ENCODE data around the gene AOPEP.

The AOPEP gene

GRCh38 chr9:94909965-94910730, 183.6 kb downstream of the AOPEP start:
- no peaks in the 10 kb centered on the region for H3K79me2 ChIP-seq (ENCODE audit: insufficient read depth, low read length)
- no peak overlapping the region for H3K9ac ChIP-seq (ENCODE audit: low read depth, low read length, poor library complexity, severe bottlenecking)
- no peaks in the 10 kb centered on the region for H3K9me2 ChIP-seq (replicated peaks; ENCODE audit: low read depth, low read length)
- no peaks in the 10 kb centered on the region for H3K36me3 ChIP-seq (ENCODE audit: insufficient read depth, low read length)
- H4K20me1 ChIP-seq (ENCODE audit: insufficient read depth, low read length, poor library complexity, severe bottlenecking) = no peaks in the 10 kb centered on the region
- H3F3A ChIP-seq (ENCODE audit: low read depth) = no peaks in the 10 kb centered on the region
- H3K27me3 ChIP-seq (ENCODE audit: insufficient read depth, low read length, poor library complexity, severe bottlenecking) = no peaks in the 10 kb centered on the region
- H3K4me3 ChIP-seq (ENCODE audit: low read length, poor library complexity, severe bottlenecking) = no peak overlapping the region
- H3K4me1 ChIP-seq (ENCODE audit: insufficient read depth, low read length, poor library complexity, severe bottlenecking) = peaks cover 4% of the 10 kb centered on the region
- no peak overlapping the region for H3K4me2 ChIP-seq (ENCODE audit: low read depth, low read length, poor library complexity, severe bottlenecking)
- no peak for TF ChIP-seq EZH2phosphoT487 (IDR thresholded peaks at IDR 0.05; ENCODE audit: borderline replicate concordance)
- TF ChIP-seq CTCF (conservative IDR thresholded peaks at IDR 0.05; ENCODE audit: low read length) = no peak
- no peaks in the 10 kb centered on the region for H3K9me3 ChIP-seq (ENCODE audit: insufficient read depth, low read depth, low read length)
- no peak overlapping the region for H2AFZ ChIP-seq (ENCODE audit: low read length)

- Histone ChIP-seq H2AFZ (ENCODE audit: low read length) (no peak overlapping the region), H3K36me3 (ENCODE audit: insufficient read depth, low read length) (no peaks in the 10 kb centered on the region), H4K20me1 (ENCODE audit: insufficient read depth, low read length, poor library complexity, severe bottlenecking) (no peaks in the 10 kb centered on the region), H3K9ac (ENCODE audit: low read depth, low read length, poor library complexity, severe bottlenecking) (no peak overlapping the region), H3K79me2 (ENCODE audit: insufficient read depth, low read length) (no peaks in the 10 kb centered on the region), H3K4me3 (ENCODE audit: low read length, poor library complexity, severe bottlenecking) (no peak overlapping the region), H3K9me3 (ENCODE audit: insufficient read depth, low read depth, low read length) (no peaks in the 10 kb centered on the region), H3F3A (ENCODE audit: low read depth) (no peaks in the 10 kb centered on the region), H3K4me2 (ENCODE audit: low read depth, low read length, poor library complexity, severe bottlenecking) (no peak overlapping the region), H3K27me3 (ENCODE audit: insufficient read depth, low read length, poor library complexity, severe bottlenecking) (no peaks in the 10 kb centered on the region), H3K4me1 (ENCODE audit: insufficient read depth, low read length, poor library complexity, severe bottlenecking) (peaks cover 4% of the 10 kb centered on the region), H3K9me2 (replicated peaks; ENCODE audit: low read depth, low read length) (no peaks in the 10 kb centered on the region)
- TF ChIP-seq CTCF (conservative IDR thresholded peaks at IDR 0.05; ENCODE audit: low read length) (no peak), EZH2phosphoT487 (IDR thresholded peaks at IDR 0.05; ENCODE audit: borderline replicate concordance) (no peak)
Observed at GRCh38 chr9:94911211-94911610, 184.7 kb downstream of the AOPEP start.

GRCh38 chr9:94911986-94912635, 185.6 kb downstream of the AOPEP start:
- Histone ChIP-seq H3K4me2 (ENCODE audit: low read depth, low read length, poor library complexity, severe bottlenecking) (no peak overlapping the region), H3K4me1 (ENCODE audit: insufficient read depth, low read length, poor library complexity, severe bottlenecking) (peaks cover 4% of the 10 kb centered on the region)
- TF ChIP-seq CTCF (conservative IDR thresholded peaks at IDR 0.05; ENCODE audit: low read length) (no peak), EZH2phosphoT487 (IDR thresholded peaks at IDR 0.05; ENCODE audit: borderline replicate concordance) (no peak)

More at GRCh38 chr9:94911986-94912635, 185.6 kb downstream of the AOPEP start:
- Histone ChIP-seq H3K9me3 (ENCODE audit: insufficient read depth, low read depth, low read length) (no peaks in the 10 kb centered on the region), H3K27me3 (ENCODE audit: insufficient read depth, low read length, poor library complexity, severe bottlenecking) (no peaks in the 10 kb centered on the region), H3F3A (ENCODE audit: low read depth) (no peaks in the 10 kb centered on the region), H3K4me3 (ENCODE audit: low read length, poor library complexity, severe bottlenecking) (no peak overlapping the region), H4K20me1 (ENCODE audit: insufficient read depth, low read length, poor library complexity, severe bottlenecking) (no peaks in the 10 kb centered on the region), H3K9me2 (replicated peaks; ENCODE audit: low read depth, low read length) (no peaks in the 10 kb centered on the region), H3K9ac (ENCODE audit: low read depth, low read length, poor library complexity, severe bottlenecking) (no peak overlapping the region), H3K79me2 (ENCODE audit: insufficient read depth, low read length) (no peaks in the 10 kb centered on the region), H3K36me3 (ENCODE audit: insufficient read depth, low read length) (no peaks in the 10 kb centered on the region), H2AFZ (ENCODE audit: low read length) (no peak overlapping the region)
